Prostate gland (tissue), 1 donor: ENCODE data around the gene TMEM120B.

Source experiments
- POLR2A ChIP-seq: fragments of 450-650 bp; IDR thresholded peaks from one replicate; pipeline ENCODE4 v1.6.1; 2016; ENCODE audit warnings: antibody characterized with exemption, mild to moderate bottlenecking
- POLR2AphosphoS5 ChIP-seq: sonication (generic); formaldehyde crosslinking; IDR thresholded peaks from one replicate; pipeline ENCODE4 v1.6.1; 2017; ENCODE audit warnings: antibody characterized with exemption

DNA sequence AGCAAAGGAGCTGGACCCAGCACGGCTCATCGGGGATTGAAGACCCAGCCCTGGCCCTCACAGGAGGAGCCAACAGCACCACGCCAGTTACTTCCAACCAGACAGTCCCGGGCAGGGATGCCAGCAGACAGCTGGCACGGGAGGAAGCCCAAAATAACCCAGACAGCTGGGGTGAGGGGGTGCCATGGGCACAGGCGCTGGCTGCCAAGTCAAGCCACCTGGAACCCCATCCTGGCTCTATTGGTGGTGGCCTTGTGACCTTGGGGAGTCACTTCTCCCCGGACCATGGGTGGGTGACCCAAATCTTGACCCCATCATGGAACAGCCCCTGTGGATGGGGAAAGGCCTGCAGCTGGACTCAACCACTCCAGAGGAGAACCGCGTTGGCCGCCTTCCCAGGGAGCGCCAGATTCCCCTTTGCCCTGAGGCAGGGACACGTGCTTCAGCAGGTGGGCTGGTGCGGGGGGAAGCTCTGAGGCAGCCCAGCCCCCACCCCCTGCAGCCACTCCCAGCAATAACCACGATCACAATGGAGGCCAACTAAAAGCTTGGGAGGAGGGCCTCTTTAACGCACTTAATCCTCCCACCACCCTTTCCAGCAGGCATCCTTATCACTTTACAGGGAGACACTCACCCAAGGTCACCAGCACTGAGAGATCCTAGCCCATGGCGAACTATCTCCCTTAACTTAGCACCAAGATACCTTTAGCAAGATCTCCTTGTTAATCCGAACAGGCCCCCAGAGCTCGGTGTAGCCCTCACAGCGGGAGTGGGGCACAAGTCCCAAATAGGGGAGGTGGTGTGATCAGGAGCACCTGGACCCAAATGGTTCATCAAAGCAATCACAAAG, 85.6 kb downstream of the TMEM120B start:
- TF ChIP-seq POLR2A (no peak), POLR2AphosphoS5 (no peak)
